ENCODE measurements around the gene STRIP2.

The STRIP2 gene

GRCh38 chr7:129433847-129434674, at the start of gene STRIP2:
Gene STRIP2 (plus strand): TSS chr7:129434432. CDS start chr7:129434473, 41 bp downstream.
- Mint-ChIP-seq H3K4me1 (peaks cover 18% of the 10 kb centered on the region), H3K4me3 (peak within 1 kb of the TSS; percentile 91 to 98 (median 96)), H3K36me3 (ENCODE audit: low read depth) (peaks cover 5% of the 10 kb centered on the region), H3K27ac (peak within 1 kb of the TSS in 2 of 3 experiments; percentile 11 to 29), H3K9me3 (no peaks in the 10 kb centered on the region), H3K27me3 (ENCODE audit: low read depth) (peaks cover 54% of the 10 kb centered on the region)
- TF ChIP-seq, protein P1, sequence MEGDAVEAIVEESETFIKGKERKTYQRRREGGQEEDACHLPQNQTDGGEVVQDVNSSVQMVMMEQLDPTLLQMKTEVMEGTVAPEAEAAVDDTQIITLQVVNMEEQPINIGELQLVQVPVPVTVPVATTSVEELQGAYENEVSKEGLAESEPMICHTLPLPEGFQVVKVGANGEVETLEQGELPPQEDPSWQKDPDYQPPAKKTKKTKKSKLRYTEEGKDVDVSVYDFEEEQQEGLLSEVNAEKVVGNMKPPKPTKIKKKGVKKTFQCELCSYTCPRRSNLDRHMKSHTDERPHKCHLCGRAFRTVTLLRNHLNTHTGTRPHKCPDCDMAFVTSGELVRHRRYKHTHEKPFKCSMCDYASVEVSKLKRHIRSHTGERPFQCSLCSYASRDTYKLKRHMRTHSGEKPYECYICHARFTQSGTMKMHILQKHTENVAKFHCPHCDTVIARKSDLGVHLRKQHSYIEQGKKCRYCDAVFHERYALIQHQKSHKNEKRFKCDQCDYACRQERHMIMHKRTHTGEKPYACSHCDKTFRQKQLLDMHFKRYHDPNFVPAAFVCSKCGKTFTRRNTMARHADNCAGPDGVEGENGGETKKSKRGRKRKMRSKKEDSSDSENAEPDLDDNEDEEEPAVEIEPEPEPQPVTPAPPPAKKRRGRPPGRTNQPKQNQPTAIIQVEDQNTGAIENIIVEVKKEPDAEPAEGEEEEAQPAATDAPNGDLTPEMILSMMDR (IDR thresholded peaks at IDR 0.05; ENCODE audit: unreplicated experiment in 3 of 3) = no peak

DNA sequence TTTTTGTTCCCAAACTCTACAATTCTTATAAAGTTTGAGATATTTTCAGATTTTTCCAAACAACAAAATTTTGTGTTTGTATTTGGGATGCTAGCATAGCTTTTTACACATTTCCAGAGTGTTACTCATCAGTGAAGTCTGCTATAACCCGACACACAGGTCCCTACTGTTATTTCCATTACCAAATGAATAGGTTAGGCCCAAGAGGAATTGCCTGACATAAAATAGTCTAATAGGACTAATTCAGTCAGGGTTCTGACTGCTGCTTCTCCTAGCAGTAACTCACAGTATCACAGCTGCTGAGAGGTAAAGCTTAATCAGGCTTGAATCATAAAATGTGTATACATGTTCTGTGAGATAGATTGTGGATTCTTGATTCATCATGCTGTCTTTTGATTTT, 49.1 kb upstream of the STRIP2 start:
- Mint-ChIP-seq H3K36me3 (ENCODE audit: low read depth) (peaks cover 9% of the 10 kb centered on the region), H3K27me3 (ENCODE audit: low read depth) (no peaks in the 10 kb centered on the region), H3K27ac (no peak overlapping the region), H3K4me3 (no peak overlapping the region), H3K4me1 (no peaks in the 10 kb centered on the region), H3K9me3 (no peaks in the 10 kb centered on the region)
- TF ChIP-seq, protein P1 (IDR thresholded peaks at IDR 0.05; ENCODE audit: unreplicated experiment in 3 of 3) = no peak

DNA sequence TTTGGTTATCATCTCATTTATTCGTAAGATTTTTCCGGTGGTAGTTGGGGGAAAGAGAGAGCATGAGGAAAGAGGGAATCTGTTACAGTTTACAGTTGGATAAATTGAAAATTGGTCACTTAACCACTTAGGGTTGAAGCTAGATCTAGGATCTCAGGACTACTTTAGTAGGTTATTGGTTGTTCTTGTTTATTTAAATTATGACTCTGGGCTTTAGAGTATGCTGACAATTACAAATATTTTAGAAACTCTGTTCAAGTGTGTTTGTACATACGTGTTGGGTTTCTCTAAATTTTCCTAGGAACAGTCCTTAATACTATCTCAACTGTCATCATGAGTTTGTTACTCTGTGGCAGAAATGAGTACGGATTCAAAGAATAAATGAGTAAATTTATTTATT, 48.6 kb upstream of the STRIP2 start:
- Mint-ChIP-seq H3K4me1 (no peaks in the 10 kb centered on the region), H3K36me3 (ENCODE audit: low read depth) (peaks cover 9% of the 10 kb centered on the region), H3K27me3 (ENCODE audit: low read depth) (no peaks in the 10 kb centered on the region), H3K4me3 (no peak overlapping the region), H3K27ac (no peak overlapping the region), H3K9me3 (no peaks in the 10 kb centered on the region)
- TF ChIP-seq, protein P1 (IDR thresholded peaks at IDR 0.05; ENCODE audit: unreplicated experiment in 3 of 3) = no peak

GRCh38 chr7:129386506-129386905, 47.7 kb upstream of the STRIP2 start:
- H3K4me1 Mint-ChIP-seq = peaks cover 3% of the 10 kb centered on the region
- TF ChIP-seq, protein P1 (IDR thresholded peaks at IDR 0.05; ENCODE audit: unreplicated experiment in 3 of 3) = no peak
- peaks cover 11% of the 10 kb centered on the region for H3K36me3 Mint-ChIP-seq (ENCODE audit: low read depth)
- no peak overlapping the region for H3K4me3 Mint-ChIP-seq
- no peak overlapping the region for H3K27ac Mint-ChIP-seq
- H3K27me3 Mint-ChIP-seq (ENCODE audit: low read depth) = no peaks in the 10 kb centered on the region
- H3K9me3 Mint-ChIP-seq = no peaks in the 10 kb centered on the region

DNA sequence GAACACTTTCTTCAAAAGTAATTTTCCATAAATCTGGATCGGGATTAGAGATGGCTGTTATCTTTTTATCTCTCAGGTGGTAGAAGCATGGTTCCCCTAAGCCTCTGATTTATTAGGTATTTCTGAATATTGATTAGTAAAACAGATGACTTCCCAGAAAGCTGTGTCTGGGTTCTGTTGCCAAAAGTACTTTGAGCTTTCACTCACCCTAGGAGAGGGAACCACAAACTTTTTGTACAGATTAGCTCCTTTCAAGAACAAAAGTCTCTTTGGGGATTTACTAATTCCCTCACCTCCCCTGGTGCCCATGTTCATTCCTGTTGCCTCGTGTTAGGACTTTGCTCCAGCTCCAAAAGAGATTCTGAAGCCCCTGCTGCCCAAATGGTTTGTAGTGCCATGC, 46.7 kb upstream of the STRIP2 start:
- TF ChIP-seq, protein P1 (IDR thresholded peaks at IDR 0.05; ENCODE audit: unreplicated experiment in 3 of 3) = no peak
- H3K9me3 Mint-ChIP-seq = no peaks in the 10 kb centered on the region
- H3K36me3 Mint-ChIP-seq (ENCODE audit: low read depth) = peaks cover 9% of the 10 kb centered on the region
- no peaks in the 10 kb centered on the region for H3K27me3 Mint-ChIP-seq (ENCODE audit: low read depth)
- peaks cover 6% of the 10 kb centered on the region for H3K4me1 Mint-ChIP-seq
- no peak overlapping the region for H3K4me3 Mint-ChIP-seq
- no peak overlapping the region for H3K27ac Mint-ChIP-seq
